K562 (cell line): ENCODE measurements around the gene WWP2. TPM values are rescaled to one million over a fixed set of nuclear protein-coding genes. Genes with fewer than 3 reads are reported as not detected.
A peak's percentile ranks its signal among the peaks of the same experiment; 100 is the strongest.

Source experiments
- BHLHE40 ChIP-seq: IDR thresholded peaks from 2 replicates; pipeline ENCODE4 v1.6.1; 2011; ENCODE audit warnings: low read length, improper control_type of control experiment
- BRD9 ChIP-seq: fragments of 450-650 bp; IDR thresholded peaks from 2 replicates; pipeline ENCODE4 v1.6.1; 2018; ENCODE audit warnings: low read depth; ENCODE audit not compliant: partially characterized antibody
- BRF1 ChIP-seq: IDR thresholded peaks from 3 replicates; pipeline ENCODE4 v1.6.1; 2011; ENCODE audit warnings: borderline replicate concordance, mild to moderate bottlenecking; ENCODE audit not compliant: insufficient read length; ENCODE audit errors: extremely low read depth
- CTCFL ChIP-seq: IDR thresholded peaks from 2 replicates; pipeline ENCODE4 v1.6.1; 2011; ENCODE audit warnings: borderline replicate concordance, low read depth, mild to moderate bottlenecking, moderate library complexity, low read length; ENCODE audit not compliant: insufficient read depth, poor library complexity, severe bottlenecking
- GTF2F1 ChIP-seq: IDR thresholded peaks from 2 replicates; pipeline ENCODE4 v1.6.1; 2011; ENCODE audit warnings: low read depth, low read length, improper control_type of control experiment
- LARP7 ChIP-seq: fragments of 450-650 bp; IDR thresholded peaks from 2 replicates; pipeline ENCODE4 v1.6.1; 2016
- MBD2 ChIP-seq: sonication (generic); IDR thresholded peaks from 2 replicates; pipeline ENCODE4 v1.6.1; 2016; ENCODE audit warnings: low read depth, borderline replicate concordance
- NFYB ChIP-seq: IDR thresholded peaks from 2 replicates; pipeline ENCODE4 v1.6.1; 2011; ENCODE audit warnings: mild to moderate bottlenecking, moderate library complexity; ENCODE audit not compliant: insufficient read length; ENCODE audit errors: extremely low read depth
- NR2F6 ChIP-seq: fragments of 450-650 bp; formaldehyde crosslinking; IDR thresholded peaks from 2 replicates; pipeline ENCODE4 v1.4.0; 2020; ENCODE audit warnings: mild to moderate bottlenecking
- NUFIP1 ChIP-seq: fragments of 450-650 bp; IDR thresholded peaks from 2 replicates; pipeline ENCODE4 v1.6.1; 2018; ENCODE audit not compliant: partially characterized antibody
- PRMT5 ChIP-seq: sonication (generic); formaldehyde crosslinking; IDR thresholded peaks from 2 replicates; pipeline ENCODE4 v1.5.0; 2020; ENCODE audit warnings: missing genetic modification reagents
- RFX5 ChIP-seq: IDR thresholded peaks from 2 replicates; pipeline ENCODE4 v1.6.1; 2011; ENCODE audit warnings: low read depth, mild to moderate bottlenecking, improper control_type of control experiment, low read length
- SMAD1 ChIP-seq: fragments of 150-350 bp; IDR thresholded peaks from 2 replicates; pipeline ENCODE4 v1.6.1; 2014; ENCODE audit warnings: low read length, low read depth; ENCODE audit not compliant: partially characterized antibody
- SMARCB1 ChIP-seq: IDR thresholded peaks from 2 replicates; pipeline ENCODE4 v1.6.1; 2011; ENCODE audit warnings: improper control_type of control experiment, low read depth; ENCODE audit not compliant: insufficient read length
- TSC22D4 ChIP-seq: fragments of 450-650 bp; IDR thresholded peaks from 2 replicates; pipeline ENCODE4 v1.6.1; 2016; ENCODE audit warnings: missing genetic modification characterization, missing biosample characterization, control low read depth
- WHSC1 ChIP-seq: IDR thresholded peaks from one replicate; pipeline ENCODE4 v1.6.1; 2012; ENCODE audit warnings: low read length, control low read depth, inconsistent platforms
- YY1 ChIP-seq, 3 experiments: IDR thresholded peaks; 2 replicates each; pipeline ENCODE4 v1.6.1; 2011; ENCODE audit warnings: low read length in 2 of 3, mild to moderate bottlenecking in 2 of 3, moderate library complexity in 2 of 3, borderline replicate concordance in 1 of 3, control low read depth in 1 of 3, low read depth in 1 of 3; ENCODE audit not compliant: insufficient read depth in 3 of 3, insufficient replicate concordance in 2 of 3, control insufficient read depth in 1 of 3, insufficient read length in 1 of 3; ENCODE audit errors: extremely low read depth in 1 of 3
- ZBTB34 ChIP-seq: fragments of 250-450 bp; sonication (Bioruptor Pico); IDR thresholded peaks from 2 replicates; pipeline ENCODE4 v1.8.0; 2021; ENCODE audit warnings: mild to moderate bottlenecking, moderate library complexity
- ZHX1 ChIP-seq: fragments of 150-350 bp; conservative IDR thresholded peaks from 2 replicates; pipeline ENCODE4 v1.6.1; 2014; ENCODE audit warnings: low read length
- ZNF165 ChIP-seq: fragments of 250-450 bp; sonication (Bioruptor Pico); IDR thresholded peaks from 2 replicates; pipeline ENCODE4 v1.4.0; 2020; ENCODE audit warnings: borderline replicate concordance
- ZNF316 ChIP-seq: fragments of 450-650 bp; IDR thresholded peaks from 2 replicates; pipeline ENCODE4 v1.6.1; 2016
- ZNF76 ChIP-seq: fragments of 250-450 bp; sonication (Bioruptor Pico); IDR thresholded peaks from 2 replicates; pipeline ENCODE4 v1.4.0; 2020; ENCODE audit warnings: mild to moderate bottlenecking, moderate library complexity, borderline replicate concordance
- ZNF764 ChIP-seq: fragments of 250-450 bp; sonication (Bioruptor Pico); IDR thresholded peaks from 2 replicates; pipeline ENCODE4 v1.4.0; 2020; ENCODE audit warnings: low read depth, mild to moderate bottlenecking, moderate library complexity
- polyA plus RNA-seq, 8 experiments: library from polyadenylated mRNA; depleted of rRNA in 4 of 8; stranded (reverse) in 5 of 8; unstranded in 3 of 8; fragments of >200 nt; fragmentation: Nextera tagmentation in 2 of 8; fragmentation: Illumina TruSeq in 1 of 8; extraction: Ambion mirVana in 2 of 8; extraction: Trizol in 1 of 8; gene quantifications; 2 replicates each; pipeline versions ENCODE4 v1.2.1 to v1.2.3, GENCODE V29; 2011 to 2014; ENCODE audit warnings: inconsistent platforms in 1 of 8, missing spikeins in 1 of 8
- total RNA-seq, 7 experiments: library from RNA; depleted of rRNA in 6 of 7; stranded (reverse); fragments of >200 nt in 6 of 7; fragmentation: Illumina TruSeq in 2 of 7; extraction: Trizol in 2 of 7; gene quantifications; 2 replicates each; pipeline versions ENCODE4 v1.2.1 to v1.2.3, GENCODE V29; 2011 to 2021; ENCODE audit warnings: low replicate concordance in 1 of 7

Gene WWP2
- total and polyA plus RNA-seq, 9 of the 15 experiments (the other 6 are each of a cell fraction or from before 2014, with no cell fraction given): 1.9 to 34.4 (median 14.6) TPM

GRCh38 chr16:69726313-69727060 is 35.6 kb upstream of the WWP2 start, which contains the start of gene NQO1 (continued):
- no peak for TF ChIP-seq BRF1
- TF ChIP-seq NUFIP1: no peak
- TF ChIP-seq NR2F6 (CRISPR knock-in tag): no peak
- TF ChIP-seq ZNF316: peak; percentile 99
- no peak for TF ChIP-seq ZNF764 (CRISPR knock-in tag)
- TF ChIP-seq ZNF165 (CRISPR knock-in tag): no peak
- peak; percentile 76; the same call in 1 of the 2 replicates for TF ChIP-seq MBD2
- TF ChIP-seq SMAD1: peak; percentile 55
- TF ChIP-seq ZHX1: 0 out of 2 replicates have a peak, but pooled peaks have one; percentile 48
- peak; percentile 88 for TF ChIP-seq GTF2F1
- peak; percentile 45 for TF ChIP-seq NFYB
- no peak for TF ChIP-seq TSC22D4 (tag)
- TF ChIP-seq YY1 (IDR thresholded peaks at IDR 0.05; ENCODE audit: borderline replicate concordance in 1 of 3, control insufficient read depth in 1 of 3, extremely low read depth in 1 of 3, insufficient read depth in 3 of 3, insufficient read length in 1 of 3, insufficient replicate concordance in 2 of 3, low read depth in 1 of 3, low read length in 2 of 3): peak in 2 of 3 experiments; percentile 54 to 71
- TF ChIP-seq BRD9: peak; percentile 86
- no peak for TF ChIP-seq PRMT5
- TF ChIP-seq CTCFL: no peak
- peak; percentile 91 for TF ChIP-seq BHLHE40
- TF ChIP-seq LARP7: no peak
- TF ChIP-seq SMARCB1: no peak
- no peak; the same call in 1 of the 2 replicates for TF ChIP-seq RFX5
- no peak for TF ChIP-seq ZBTB34 (CRISPR knock-in tag)
- TF ChIP-seq ZNF76 (CRISPR knock-in tag): no peak
- TF ChIP-seq WHSC1: no peak
